GM21723 (cell line): ENCODE data around the gene CREB3L1.

Experiments
- ATAC-seq: cut with Tn5 transposase; IDR thresholded peaks from one replicate; pipeline ENCODE4 v1.9.1; 2021; ENCODE audit warnings: mild to moderate bottlenecking, moderate library complexity; ENCODE audit not compliant: unreplicated experiment

The CREB3L1 gene

GRCh38 chr11:46321757-46322156, 44.3 kb downstream of the CREB3L1 start:
- no peak for ATAC-seq

GRCh38 chr11:46322759-46323158, 45.3 kb downstream of the CREB3L1 start:
- ATAC-seq = no peak

- ATAC-seq = no peak
Observed at GRCh38 chr11:46326813-46327416, 49.5 kb downstream of the CREB3L1 start.

GRCh38 chr11:46327829-46328228, 50.4 kb downstream of the CREB3L1 start:
- no peak for ATAC-seq

- ATAC-seq = no peak
Observed at GRCh38 chr11:46330154-46330553, 52.7 kb downstream of the CREB3L1 start.

- no peak for ATAC-seq
Observed at GRCh38 chr11:46330563-46331281, 53.3 kb downstream of the CREB3L1 start.

- ATAC-seq = no peak
Observed at GRCh38 chr11:46331282-46331984, 54.0 kb downstream of the CREB3L1 start.

- no peak for ATAC-seq
Observed at GRCh38 chr11:46332093-46332567, 54.7 kb downstream of the CREB3L1 start.

GRCh38 chr11:46332568-46333393, 55.3 kb downstream of the CREB3L1 start:
- ATAC-seq = no peak

GRCh38 chr11:46333394-46333947, 56.0 kb downstream of the CREB3L1 start:
- no peak for ATAC-seq

GRCh38 chr11:46334211-46334610, 56.7 kb downstream of the CREB3L1 start:
- ATAC-seq = no peak

GRCh38 chr11:46335271-46335670, 57.8 kb downstream of the CREB3L1 start:
- no peak for ATAC-seq

GRCh38 chr11:46335890-46336562, 58.6 kb downstream of the CREB3L1 start:
- ATAC-seq = no peak

GRCh38 chr11:46336563-46337180, 59.2 kb downstream of the CREB3L1 start:
- ATAC-seq = no peak

- no peak for ATAC-seq
Observed at GRCh38 chr11:46337626-46338345, 60.3 kb downstream of the CREB3L1 start.

- no peak for ATAC-seq
Observed at GRCh38 chr11:46338636-46338987, 61.1 kb downstream of the CREB3L1 start.

- no peak for ATAC-seq
Observed at GRCh38 chr11:46338988-46339666, 61.7 kb downstream of the CREB3L1 start.

GRCh38 chr11:46339816-46340215, 62.4 kb downstream of the CREB3L1 start:
- ATAC-seq = no peak

- no peak for ATAC-seq
Observed at GRCh38 chr11:46341454-46341853, 64.0 kb downstream of the CREB3L1 start.
